Breast epithelium (tissue), 3 donors: Measurements from ENCODE around the gene LOX.

Experiments
- POLR2A ChIP-seq: fragments of 450-650 bp; IDR thresholded peaks from one replicate; pipeline ENCODE4 v1.6.1; 2016; ENCODE audit warnings: antibody characterized with exemption, mild to moderate bottlenecking, moderate library complexity
- POLR2AphosphoS5 ChIP-seq, 3 donors: sonication (generic); formaldehyde crosslinking; IDR thresholded peaks; one replicate each; pipeline ENCODE4 v1.6.1; 2017; ENCODE audit warnings: antibody characterized with exemption in 3 of 3
- TF ChIP-seq, protein P1 (sequence below), 3 donors: fragments of 450-650 bp; IDR thresholded peaks; one replicate each; pipeline ENCODE4 v1.5.1; 2016 to 2017; ENCODE audit warnings: antibody characterized with exemption in 3 of 3, mild to moderate bottlenecking in 3 of 3, moderate library complexity in 3 of 3

DNA sequence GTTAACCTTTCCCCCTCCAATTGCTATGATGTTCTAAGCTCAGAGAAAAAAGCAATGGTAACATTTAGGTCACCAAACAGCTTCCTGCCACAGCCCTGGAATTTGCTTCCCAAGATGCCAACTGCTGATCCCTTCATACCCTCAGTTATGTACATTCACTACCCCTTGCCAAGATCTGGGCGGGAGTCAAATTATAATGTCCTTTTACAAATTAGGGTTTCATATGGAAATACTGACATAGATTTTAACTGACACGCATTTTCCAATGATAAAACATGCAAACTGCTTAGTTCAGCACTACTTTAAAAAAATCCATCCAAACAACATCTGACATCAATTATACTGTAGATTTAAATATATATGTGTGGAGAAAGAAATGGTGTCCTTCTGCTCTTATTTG lies 5.0 kb downstream of the LOX start:
- TF ChIP-seq, protein P1, sequence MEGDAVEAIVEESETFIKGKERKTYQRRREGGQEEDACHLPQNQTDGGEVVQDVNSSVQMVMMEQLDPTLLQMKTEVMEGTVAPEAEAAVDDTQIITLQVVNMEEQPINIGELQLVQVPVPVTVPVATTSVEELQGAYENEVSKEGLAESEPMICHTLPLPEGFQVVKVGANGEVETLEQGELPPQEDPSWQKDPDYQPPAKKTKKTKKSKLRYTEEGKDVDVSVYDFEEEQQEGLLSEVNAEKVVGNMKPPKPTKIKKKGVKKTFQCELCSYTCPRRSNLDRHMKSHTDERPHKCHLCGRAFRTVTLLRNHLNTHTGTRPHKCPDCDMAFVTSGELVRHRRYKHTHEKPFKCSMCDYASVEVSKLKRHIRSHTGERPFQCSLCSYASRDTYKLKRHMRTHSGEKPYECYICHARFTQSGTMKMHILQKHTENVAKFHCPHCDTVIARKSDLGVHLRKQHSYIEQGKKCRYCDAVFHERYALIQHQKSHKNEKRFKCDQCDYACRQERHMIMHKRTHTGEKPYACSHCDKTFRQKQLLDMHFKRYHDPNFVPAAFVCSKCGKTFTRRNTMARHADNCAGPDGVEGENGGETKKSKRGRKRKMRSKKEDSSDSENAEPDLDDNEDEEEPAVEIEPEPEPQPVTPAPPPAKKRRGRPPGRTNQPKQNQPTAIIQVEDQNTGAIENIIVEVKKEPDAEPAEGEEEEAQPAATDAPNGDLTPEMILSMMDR (IDR thresholded peaks at IDR 0.05): no peak
- TF ChIP-seq POLR2A (no peak), POLR2AphosphoS5 (IDR thresholded peaks at IDR 0.05) (no peak)
